GM18499 (cell line): ENCODE results near the gene FAM163B.

Experiments
- ATAC-seq: cut with Tn5 transposase; IDR thresholded peaks from one replicate; pipeline ENCODE4 v1.9.1; 2021; ENCODE audit warnings: moderate number of reproducible peaks; ENCODE audit not compliant: insufficient read depth, unreplicated experiment

The FAM163B gene

DNA sequence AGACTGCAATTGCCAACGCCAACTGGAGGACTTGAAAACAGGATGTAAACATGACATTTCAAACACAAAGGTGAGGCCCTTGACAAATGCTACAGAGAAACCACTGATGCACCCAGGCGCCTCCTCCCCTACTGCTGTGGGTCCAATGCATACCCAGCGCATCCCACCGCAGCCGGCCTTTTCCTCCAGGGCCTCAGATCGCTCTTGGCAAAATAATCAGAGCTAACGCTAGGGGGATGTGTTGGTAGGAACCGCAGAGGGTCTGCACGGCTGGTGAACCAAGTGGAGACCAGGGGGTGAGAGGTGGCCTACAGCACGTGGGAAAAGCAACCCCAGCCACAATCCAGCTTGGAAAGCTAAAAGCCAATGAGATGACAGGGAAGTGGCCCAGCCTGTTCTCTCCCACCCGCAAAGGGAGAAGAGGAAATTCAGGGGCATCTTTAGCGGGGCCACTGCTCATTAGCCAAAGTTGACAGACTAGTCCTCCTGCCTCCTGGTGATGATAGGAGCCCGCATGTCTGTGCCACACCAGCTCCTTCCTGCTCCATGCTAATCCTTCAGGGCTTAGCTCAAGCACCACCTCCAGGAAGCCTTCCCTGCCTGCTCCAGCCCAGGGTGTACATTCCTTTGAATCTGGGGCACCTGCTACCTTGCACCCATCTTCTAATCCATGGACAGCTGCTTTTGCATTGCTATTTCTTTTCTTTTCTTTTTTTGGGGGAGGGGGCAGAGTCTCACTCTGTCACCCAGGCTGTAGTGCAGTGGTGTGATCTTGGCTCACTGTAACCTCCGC is 5.9 kb downstream of the FAM163B start:
- no peak for ATAC-seq

DNA sequence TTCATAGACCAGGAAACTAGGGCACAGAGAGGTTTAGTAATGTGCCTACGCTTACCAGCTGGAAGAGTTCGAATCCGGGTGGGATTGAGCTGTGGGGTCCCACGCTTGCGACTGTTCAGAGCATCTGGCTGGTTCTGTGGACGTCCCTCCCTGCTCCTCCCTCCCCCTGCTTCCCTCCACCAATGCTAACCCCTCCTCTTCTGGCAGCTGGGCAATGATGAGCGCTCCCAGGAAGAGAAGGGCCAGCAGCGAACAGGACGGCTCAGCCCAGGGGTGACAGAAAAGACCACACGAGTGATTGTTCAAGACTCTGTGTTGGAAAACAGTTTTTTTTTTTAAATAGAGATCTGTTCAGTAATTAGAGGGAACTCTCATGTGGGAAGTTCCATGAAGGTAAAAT is 6.9 kb downstream of the FAM163B start:
- ATAC-seq, result no peak

DNA sequence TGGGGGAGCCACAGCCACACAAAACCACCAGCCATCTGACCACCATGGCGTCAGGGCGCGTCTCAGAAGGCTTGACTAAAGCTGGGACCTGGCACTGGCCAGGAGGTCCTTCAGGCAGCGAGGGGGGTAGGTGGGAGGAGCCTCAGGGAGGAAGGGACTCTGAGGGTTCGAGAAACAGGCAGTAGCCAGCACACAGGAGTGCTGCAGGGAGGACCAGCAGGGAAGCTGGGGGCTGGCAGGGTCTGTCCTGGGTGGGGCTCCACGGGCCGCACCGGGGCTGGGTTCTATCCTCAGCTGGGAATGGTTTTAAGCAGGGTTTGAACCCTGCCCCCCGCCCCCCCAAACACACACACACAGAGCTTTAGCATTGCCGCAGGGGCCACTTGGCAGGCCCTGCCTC is 7.4 kb downstream of the FAM163B start:
- no peak for ATAC-seq

DNA sequence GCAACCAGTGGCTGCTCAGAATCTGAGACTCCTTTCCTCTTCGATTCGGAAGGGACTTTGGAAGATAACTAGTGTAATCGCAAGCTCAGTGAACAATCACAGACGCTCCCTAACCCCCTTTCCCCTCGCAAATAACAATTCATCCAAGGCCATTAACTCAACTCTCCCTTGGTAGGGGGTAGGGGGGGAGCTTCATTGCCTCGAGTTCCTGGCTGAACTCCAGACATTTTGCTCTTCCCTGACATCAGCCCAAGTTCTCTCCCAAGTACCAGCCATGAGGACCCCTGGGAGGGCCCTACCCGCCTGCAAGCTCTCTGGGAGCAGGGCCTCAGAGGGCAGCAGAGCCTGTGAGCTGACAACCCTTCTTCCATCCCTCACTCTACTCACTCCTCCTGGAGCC is 8.4 kb downstream of the FAM163B start:
- no peak for ATAC-seq

DNA sequence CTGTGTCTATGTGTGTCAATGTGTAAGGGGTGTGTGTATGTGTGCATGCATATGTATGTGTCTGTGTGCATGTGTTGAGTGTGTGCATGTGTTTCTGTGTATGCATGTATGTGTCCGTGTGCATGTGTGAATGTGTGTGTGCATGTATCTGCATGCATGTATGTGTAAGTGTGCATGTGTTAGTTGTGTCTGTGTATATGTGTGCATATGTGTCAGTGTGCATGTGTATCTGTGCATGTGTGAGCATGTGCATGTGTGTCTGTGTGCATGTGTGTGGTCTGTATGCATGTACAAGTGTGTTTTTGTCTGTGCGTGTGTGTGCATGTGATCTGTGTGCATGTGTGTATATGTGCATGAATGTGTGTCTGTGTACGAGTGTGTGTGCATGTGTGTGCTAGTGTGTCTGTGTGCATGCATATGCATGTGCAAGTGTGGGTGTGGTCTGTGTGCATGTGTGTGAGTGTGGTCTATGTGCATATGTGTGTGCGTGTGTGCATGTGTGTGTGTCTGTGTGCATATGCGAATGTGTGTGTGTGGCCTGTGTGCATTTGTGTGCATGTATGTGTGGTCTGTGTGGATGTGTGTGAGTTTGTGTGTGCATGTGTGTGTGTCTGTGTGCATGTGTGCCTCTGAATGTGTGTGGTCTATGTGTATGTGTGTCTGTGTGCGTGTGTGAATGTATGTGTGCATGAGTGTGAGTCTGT is 9.6 kb downstream of the FAM163B start:
- ATAC-seq, result no peak

DNA sequence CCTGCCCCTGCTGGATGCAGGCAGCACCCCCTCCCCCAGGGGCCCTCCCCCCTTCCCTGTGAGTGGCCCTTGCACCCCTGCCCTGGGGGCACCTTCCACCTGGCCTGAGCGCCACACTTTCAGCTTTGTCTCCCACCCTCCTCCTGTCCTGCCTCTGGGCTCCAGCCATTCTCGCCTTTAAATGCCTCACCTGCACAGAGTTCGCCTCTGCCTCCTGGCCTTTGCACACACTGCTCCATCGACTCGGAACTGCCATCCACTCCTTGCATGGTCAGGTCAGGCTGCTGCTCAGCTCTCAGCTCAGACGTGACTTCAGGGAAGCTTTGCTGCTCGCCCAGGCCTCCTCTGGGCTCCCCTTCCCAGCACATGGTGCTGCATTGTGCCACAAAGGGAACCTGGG is 10.2 kb downstream of the FAM163B start:
- ATAC-seq, result no peak

DNA sequence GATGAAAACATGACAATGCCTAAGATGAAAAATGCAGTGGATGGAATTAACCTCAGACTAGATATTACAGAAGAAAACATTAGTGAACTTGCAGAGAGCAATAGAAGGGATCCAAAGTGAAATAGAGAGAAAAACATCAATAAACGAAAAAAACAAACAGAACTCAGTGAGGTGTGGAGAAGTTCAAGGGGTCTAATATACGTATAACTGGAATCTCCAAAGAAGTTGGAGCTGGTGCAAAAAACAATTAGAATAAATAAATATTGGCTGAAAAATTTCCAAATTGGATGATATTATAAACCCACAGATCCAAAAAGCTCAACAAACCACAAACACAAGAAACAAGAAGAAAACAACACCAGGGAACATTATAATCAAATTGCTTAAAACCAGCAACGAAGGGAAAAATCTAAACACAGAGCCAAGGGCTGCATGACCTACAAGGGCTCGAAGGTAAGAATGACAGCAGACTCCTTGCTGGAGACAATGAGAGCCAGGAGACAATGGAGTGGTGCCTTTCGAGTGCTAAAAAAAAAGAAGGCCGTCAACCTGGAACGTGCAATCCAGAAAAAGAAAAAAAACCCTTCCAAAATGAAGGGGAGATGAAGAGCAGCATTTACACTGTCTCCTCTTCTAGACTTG is 11.8 kb downstream of the FAM163B start:
- ATAC-seq, result no peak

DNA sequence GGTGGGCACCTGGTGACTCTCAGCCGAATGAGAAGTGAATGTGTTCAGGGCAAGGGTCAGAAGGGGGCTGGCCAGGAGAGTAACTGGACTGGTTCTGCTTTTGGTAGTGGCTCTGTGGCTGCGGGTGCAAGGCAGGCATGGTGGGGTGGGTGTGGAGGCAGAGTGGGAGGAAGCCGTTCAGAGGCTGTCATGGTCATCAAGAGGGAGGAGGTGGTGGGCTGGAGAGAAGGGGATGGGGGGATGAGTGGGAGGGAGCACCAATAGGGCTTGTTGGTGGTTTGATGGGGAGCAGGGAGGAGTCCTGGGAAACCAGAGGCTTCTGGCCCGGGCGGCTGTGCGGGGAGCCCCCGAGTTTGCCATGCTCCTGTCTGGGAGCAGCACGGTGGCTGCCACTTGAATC is 13.3 kb downstream of the FAM163B start:
- no peak for ATAC-seq

DNA sequence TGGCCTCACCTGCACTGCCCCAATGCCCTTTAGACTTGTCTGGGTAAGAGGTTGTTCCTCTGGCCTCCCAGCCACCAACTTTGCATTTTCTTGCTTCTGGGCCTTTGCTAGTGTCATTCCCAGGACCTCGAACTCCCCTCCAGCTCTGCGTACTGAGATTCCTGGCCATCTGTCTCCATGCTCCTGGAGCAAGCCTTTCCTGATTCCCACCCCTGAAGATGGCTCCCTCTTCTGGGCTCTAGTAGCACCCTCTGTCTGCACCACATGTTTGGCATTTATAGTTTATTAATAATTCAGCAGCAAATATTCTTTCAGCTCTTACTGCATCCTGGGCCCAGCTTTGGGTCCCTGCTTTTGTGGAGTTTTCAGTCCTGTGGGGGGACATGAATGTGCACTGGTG is 14.9 kb downstream of the FAM163B start:
- no peak for ATAC-seq

DNA sequence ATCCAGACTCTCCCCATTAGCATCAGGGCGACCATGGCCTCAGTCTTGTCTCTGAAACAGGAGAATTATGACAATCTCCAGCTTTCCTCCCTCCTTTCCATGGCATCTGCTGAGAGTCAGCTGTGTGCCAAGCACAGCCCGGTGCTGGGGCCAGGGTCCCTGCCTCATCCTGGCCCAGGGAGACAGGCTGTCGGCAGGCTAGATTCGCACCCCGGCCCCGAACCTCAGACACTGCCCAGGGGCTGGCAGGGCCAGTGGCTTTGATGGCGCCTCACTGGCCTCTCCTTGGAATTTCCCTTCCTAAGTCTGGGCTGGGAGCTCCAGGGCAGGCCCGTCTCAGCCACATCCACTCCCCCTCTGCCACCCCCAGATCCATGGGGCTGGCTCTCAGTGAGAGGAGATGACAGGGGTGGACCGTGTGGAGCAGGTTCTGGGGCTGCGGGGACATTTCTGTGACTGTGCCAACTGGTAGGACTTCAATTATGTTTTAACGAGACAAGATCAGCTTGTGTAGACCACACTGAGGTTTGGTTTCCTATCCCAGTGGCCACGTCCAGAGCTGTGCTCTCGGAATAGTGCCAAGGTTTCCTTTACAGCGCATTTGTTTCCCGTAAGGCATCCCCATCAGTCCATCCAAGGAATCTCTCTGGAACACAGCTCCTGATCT is 15.5 kb downstream of the FAM163B start:
- no peak for ATAC-seq

DNA sequence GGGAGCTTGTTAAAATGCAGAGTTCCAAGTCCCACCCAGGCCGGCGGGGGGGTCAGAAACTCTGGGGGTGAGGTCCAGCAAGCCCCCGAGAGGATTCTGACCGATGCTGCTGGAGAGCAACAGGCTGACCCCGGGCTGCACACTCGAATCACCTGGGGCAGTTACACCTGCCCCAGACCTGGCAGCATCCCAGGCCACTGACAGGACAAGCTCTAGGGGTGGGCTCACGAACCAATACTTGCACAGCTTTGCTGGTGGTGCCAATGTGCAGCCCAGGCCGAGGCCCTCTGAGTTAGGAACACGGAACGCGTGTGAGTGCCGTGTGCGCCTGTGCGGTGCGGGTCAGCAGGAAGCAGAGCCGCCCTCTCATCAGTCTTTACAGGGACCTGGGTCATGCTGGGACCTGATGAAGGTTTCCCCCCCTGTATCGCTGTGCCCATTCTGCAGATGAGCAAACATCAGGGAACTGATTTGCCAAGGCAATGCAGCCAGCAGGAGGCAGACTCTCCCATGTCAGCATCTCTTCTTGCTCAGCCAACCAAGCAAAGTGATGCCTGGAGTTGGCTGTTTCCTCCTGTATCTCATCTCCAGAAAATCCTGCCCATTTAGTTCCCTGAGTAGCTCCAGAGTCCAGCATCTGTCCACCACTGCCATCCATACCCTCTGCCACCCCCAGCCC is 16.3 kb downstream of the FAM163B start:
- ATAC-seq, result no peak

DNA sequence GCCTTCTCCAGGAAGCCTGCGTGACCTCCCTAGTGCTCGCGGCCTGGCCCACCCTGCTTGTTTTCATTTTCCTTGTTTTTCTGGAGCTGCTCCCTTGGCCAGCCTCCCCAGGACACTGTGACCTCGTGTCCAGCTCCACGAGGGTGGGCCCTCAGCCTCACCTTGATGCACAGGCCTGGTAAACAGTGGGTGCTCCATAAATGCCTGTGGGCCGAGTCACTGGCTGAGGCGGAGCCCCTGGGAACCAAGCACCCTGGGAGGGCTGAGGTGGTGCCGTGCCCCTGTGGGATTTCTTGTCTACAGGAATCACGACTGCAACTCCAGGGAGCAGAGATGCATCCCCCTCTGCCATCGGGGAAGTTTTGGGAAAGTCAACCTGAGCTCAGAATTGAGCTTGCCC is 17.2 kb downstream of the FAM163B start:
- no peak for ATAC-seq

DNA sequence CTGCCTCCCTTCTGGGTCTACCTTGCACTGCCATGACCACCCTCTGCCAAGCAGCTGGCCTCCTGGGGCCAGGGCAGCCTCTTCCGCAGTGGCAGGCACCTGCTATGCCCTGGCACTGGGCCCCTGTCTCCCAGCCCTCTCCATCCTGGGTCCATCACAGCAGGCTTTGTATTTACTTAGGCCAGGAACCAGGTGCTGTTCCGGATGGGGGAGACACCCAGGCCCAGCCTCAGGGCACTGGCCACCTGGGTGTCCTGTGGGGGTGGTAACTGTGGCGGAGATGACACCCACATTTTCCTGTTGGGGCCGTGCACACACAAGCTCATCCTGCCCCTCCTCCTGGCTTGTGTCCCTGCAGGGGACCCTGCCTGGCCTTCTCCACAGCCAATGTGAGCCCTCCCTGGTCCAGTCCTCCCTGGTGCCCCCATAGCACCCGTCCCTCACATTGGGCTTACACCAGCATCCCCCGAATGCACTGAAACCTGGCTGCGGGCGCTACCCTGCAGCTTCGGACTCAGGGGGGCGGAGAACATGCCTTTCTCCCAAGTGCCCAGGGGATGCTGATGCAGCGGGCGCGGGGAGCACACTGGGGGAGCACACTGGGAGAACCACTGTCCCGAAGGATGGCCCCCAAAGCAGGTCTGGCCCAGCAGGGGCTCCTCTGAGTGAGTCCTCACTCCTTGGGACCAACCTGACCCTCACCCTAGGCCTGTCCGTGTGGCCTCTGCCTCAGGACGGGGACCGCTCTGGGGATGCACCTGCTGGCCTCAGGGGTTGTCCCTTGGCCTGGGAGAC is 17.9 kb downstream of the FAM163B start:
- no peak for ATAC-seq

DNA sequence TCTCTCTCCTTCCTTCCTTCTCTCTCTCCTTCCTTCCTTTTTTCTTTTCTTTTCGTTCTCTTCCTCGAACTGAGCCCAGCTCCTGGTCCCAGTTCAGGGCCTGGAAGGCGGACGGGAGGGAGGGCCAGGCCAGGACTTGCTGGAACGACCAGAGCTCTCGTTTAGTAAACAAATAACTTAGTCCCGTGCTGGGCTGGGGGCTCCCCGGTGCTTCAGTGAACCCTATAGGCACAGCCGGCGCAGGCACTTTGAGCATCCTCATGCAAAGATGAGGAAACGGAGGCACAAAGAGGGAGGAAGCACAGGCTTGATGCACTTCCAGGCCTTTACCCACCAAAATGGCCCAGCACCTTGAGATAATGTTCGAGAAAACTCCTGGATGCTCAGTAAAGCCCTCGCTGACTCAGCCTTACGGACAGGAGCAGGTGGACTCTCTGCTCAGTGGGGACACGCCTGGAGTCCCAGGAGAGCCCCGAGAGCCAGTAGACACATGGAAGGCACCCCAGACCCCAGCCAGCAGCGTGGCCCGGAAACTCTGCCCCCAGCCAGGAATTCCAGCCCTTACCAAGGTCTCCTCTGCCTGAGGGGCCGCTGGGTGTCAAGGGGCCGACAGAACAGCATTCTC is 18.8 kb downstream of the FAM163B start:
- no peak for ATAC-seq

DNA sequence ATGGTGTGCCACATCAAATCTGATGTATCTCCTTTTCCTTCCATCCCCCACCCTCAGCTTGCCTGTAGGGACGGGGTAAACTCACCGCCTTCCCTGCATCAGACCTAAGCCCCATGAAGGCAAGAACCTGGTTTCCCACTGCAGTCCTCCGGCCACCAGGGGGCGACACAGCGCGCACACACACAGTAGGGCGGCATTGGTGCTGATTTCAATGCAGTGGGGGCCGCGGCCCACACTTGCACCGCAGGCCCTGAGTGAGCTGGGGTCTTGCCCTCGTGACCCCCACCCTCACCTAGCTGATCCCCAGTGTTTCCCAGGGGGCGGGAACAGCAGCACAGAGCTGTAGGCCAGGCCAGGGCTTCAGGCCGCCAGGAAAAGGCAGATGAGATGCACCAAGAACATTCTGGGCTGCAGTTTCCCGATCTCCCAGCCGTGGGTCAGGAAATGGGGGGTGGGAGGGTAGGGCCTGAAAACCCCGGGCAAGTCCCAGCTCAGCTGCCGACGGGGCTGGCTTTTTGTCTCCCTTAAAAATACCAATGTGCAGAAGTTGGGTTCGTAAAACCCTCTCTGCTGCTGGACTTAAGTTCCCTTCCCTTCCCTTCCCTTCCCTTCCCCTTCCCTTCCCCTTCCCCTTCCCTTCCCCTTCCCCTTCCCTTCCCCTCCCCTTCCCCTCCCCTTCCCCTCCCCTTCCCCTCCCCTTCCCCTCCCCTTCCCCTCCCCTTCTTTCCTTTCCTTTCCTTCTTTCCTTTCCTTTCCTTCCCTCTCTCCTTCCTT is 19.5 kb downstream of the FAM163B start:
- no peak for ATAC-seq

DNA sequence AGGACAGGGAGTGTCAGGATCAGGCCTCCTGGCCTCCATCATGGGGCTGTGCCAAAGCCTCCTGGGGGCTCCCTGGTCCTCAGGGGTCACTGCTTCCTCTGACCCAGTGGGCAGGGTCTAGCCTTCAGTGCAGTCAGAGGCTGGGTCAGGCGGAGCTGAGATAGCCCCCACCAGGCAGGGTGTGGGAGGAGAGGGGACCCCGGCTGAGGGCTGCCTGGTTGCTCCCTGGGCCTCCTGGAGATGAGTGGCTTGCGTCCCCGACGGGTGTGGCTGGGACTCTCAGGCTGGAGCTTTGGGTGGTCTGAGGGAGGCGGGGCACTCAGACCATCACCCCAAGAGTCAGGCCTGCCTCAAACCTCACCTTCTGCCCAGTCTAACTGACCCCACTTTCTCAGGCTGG is 21.7 kb downstream of the FAM163B start:
- ATAC-seq, result no peak

DNA sequence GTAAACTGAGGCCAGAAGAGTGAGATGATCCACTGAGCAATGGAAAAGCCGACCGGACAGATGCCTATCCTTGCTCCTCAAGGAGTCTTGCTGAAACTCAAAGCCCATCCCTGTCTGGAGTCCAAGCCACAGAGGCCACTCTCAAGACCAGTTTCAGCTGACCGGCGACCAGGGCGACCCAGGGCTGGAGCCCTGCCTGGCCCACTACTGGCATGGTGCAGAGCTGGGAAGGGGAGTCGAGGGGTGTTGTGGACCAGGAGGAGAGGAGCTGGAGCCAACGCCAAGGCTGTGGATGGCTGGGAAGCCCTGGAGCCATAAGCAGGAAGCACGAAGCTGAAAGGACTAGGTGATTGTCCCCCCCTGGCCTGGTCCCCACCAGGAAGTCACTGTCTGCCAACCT is 22.1 kb downstream of the FAM163B start:
- ATAC-seq, result no peak
